A673 (cell line): ENCODE measurements around the gene MYD88.

Experiments used
- EZH2 ChIP-seq: fragments of 200-600 bp; sonication (generic); IDR thresholded peaks from 2 replicates; pipeline ENCODE4 v1.6.1; 2017; ENCODE audit warnings: borderline replicate concordance, low read depth, mild to moderate bottlenecking, mixed read lengths, antibody characterized with exemption, low read length; ENCODE audit not compliant: poor library complexity, severe bottlenecking
- TF ChIP-seq, protein P1 (sequence below): fragments of 300-800, 200-600 bp; sonication (generic); conservative IDR thresholded peaks from 2 replicates; pipeline ENCODE4 v1.5.1; 2017; ENCODE audit warnings: low read depth, mild to moderate bottlenecking, antibody characterized with exemption, low read length, moderate library complexity, mixed read lengths

DNA sequence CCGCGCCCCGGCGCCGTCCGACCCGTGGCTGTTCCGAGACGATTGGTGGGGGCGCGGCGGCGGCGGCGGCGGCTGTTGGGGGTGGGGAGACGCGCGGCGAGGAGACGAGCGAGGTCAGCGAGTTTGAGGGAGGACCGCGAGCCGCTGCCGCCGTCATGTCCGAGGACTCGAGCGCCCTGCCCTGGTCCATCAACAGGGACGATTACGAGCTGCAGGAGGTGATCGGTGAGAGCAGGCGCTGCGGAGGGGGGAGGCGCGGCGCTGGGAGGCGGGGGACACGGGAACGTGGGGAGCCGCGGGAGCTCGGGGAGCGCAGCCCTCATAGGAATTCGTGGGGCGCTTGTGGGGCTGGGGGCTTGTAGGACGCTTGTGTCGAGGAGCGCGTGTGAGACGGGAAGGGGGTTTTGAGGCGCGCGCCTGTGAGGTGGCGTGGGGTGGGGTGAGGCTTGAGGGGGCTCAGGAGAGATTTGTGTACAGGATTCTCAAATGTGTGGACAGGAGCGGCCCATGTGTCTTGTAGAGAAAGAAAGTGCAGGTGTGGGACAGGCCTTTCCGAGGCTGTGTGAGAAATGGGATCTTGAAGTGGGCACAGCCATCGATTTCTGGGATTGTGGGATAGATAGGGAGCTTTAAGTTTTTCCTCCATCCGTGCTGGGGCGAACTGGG is 27.4 kb downstream of the MYD88 start:
- TF ChIP-seq, protein P1, sequence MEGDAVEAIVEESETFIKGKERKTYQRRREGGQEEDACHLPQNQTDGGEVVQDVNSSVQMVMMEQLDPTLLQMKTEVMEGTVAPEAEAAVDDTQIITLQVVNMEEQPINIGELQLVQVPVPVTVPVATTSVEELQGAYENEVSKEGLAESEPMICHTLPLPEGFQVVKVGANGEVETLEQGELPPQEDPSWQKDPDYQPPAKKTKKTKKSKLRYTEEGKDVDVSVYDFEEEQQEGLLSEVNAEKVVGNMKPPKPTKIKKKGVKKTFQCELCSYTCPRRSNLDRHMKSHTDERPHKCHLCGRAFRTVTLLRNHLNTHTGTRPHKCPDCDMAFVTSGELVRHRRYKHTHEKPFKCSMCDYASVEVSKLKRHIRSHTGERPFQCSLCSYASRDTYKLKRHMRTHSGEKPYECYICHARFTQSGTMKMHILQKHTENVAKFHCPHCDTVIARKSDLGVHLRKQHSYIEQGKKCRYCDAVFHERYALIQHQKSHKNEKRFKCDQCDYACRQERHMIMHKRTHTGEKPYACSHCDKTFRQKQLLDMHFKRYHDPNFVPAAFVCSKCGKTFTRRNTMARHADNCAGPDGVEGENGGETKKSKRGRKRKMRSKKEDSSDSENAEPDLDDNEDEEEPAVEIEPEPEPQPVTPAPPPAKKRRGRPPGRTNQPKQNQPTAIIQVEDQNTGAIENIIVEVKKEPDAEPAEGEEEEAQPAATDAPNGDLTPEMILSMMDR: no peak
- TF ChIP-seq EZH2: no peak
